Stimulated activated CD8-positive, alpha-beta memory T cell treated with anti-CD3 and anti-CD28 coated beads, Interleukin-12 subunit alpha, Interleukin-12 subunit beta, amount 100 ng/mL, for 4 hours (primary cell): ENCODE results near the gene SMG6.
"Not testable (repeated sequence)": the region's sequence is repeated elsewhere in the genome, so short reads cannot be mapped to it uniquely, and the experiment has no call there.

Experiments used
- DNase-seq: peaks from one replicate; pipeline ENCODE4 v3.0.0-alpha.2; 2020; ENCODE audit warnings: low read depth

The SMG6 gene

DNA sequence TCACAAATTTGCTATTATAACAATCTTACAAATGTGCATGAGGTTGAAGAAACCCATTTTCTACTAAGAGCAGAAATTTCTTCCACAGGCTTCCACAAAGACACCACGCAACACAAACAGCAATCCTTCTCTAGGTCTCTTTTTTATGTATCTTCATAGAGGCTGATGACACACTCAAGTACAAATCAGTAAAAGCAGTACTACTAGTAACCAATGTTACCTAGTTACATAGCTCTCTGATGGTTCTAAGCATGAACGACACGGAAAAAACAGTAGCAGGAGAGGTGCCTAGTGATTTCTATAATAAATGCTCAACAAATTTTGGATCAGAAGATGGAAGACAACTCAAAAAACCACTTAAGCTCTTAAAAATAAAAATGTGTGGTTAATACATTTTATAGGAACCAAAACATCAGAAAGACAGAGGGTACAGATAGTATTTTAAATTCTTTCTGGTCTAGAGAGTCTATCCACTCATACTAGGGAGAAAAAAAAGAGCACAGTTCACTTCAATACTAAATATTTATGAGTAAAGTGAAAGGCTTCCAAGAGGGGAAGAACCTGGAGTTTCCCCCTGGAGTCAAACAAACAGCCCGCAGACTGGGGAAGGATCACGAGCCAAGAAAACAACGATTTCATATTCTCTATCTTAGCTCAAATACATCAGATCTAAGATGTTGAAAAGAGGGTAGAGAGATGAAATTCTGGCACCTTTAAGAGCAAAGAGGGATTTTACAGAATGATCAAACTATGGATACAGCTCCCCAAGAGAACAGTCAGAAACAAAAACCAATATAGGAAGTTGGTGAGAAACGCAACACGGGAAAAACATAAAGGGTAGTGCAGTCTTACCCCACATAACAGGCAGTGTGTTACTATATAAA lies 40.2 kb downstream of the SMG6 start:
- no peak for DNase-seq

DNA sequence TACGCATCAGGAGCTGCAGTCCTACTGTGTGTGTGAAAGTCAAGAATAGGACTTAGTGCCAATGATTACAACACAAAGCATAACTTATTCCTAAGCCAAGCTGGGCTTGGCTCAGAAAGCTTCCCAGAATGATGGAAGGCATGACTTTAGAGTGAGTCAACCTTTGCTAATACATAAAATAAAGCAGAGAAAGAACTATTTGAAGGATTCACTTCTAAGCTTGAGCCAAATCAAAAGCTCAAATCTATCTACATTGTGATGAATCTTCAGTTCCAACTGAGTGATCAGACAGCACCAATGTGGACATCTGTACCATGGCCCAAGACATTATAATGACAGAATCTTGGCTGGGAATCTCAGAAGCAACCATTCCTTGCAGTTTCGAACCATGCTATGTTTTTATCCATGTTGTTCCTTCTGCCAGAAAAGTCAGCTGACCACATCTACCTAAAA lies 41.4 kb downstream of the SMG6 start:
- no peak for DNase-seq

DNA sequence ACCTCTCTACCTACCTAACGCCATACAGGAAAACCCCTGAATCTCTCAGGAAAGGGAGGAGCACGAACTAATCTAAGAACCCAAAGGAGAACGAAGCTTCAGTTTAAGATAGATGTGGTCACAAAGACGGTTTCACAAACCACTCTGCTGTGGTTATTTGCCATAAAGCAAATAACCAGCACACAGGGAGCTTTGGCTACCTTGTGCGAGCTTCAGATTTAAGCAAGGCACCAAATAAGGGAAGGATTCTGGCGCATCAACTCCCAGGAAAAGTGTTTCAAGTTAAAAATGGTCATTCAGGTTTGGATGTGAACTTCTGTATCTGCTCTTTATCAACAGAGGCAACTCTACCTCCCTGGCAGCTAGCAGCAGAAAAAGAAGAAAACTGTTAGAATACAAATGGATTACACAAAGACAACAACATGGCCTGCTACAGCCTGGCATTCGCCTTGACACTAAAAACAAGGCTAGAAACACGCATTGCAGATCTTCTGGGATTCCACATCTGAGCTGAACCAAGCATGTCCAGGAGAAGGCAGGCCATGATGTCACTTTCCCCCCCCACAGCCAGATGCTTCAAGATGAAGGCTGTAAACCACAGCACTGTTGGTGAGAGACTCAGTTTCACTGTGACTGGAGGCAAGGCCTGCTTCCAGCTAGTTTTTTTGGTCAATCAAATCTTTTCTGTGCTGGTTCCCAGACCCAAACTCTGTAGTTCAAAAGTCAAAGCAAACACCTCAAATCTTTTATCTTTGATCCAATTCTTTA lies 43.6 kb downstream of the SMG6 start:
- peak; percentile 30 for DNase-seq

- DNase-seq: not testable (repeated sequence)
Observed at GRCh38 chr17:2258830-2259229, 44.8 kb downstream of the SMG6 start.

DNA sequence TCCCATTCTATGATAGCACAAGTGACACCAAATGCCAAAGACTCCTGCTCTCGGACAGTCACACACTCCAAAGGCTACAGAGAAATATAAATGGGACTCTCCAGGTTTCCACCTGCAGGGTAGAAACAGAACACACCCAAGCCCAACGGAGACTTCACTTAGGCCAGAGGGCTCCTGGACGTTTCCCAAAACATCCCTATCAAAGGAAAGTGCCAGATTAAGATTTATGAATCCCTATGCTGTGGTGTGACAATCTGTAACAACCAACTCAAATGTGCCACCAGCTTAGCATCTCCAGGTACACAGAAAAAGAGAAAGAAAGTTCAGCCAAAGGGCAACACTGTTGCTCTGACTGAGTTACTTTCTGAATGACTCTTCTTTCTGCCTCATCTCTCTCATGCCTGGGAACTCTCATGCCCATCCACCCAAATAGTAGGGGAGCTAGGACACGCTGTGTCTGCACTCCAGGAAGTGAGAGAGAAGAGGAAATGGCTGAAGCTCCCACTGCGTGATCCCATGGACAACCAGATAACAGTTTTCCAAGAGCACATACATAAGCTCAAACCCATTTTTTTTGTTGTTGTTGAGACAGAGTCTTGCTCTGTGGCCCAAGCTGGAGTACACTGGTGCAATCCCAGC lies 49.7 kb downstream of the SMG6 start:
- DNase-seq: no peak

DNA sequence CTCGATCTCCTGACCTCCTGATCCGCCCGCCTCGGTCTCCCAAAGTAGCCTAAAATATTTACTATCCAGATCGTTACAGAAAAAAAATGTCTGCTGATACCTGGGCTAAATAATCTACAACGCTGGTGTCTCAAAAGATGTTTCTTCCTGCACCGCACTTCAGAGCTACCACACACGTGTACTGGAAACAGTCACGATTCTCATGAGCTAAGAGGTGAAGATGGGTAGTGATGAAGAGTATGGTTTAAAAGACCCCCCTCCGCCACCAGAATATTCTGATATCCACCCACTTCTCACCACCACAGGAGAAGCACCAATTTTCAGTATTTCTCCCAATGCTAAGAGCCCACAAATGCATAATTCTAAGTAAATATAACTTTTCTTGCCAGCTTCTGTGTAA lies 50.2 kb downstream of the SMG6 start:
- DNase-seq: no peak

DNA sequence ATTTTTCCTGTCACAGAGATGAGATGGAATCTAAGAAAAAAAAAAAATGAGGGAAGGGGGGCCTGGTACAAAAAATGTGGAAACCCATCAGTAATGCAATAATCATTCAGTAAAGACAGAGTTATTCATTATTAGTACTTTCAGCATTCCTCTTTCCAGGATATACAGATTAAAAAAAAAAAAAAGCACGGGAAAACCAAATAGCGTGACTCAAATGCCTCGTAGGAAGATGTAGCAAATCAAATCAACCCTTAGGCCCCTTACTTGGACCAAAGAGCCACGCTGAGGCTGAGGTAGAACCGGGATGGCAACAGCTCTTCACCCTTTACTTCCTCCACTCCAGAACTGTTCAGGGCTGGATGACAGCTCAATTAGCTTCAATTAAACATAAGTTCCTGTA lies 52.5 kb downstream of the SMG6 start:
- DNase-seq: no peak

GRCh38 chr17:2250140-2251095 lies 53.2 kb downstream of the SMG6 start:
- DNase-seq: peak; percentile 37

DNA sequence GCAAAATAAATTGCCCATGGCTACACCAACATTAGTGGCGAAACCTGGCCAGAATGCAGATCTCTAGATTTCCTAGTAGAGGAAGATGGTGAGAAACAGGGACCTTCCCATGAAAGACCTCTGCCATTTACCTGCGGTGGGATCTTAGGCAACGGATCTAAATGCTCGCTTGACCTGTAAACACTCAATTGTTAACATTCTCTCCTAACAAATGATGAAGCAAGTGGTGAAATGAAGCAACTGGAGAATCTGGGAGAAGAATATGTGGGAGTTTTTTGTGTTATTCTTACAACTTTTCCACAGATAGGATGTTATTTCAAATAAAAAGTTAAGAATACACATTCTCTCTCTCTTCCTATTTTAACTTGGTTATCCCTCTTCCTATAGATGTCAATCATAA lies 56.6 kb downstream of the SMG6 start:
- DNase-seq: no peak

DNA sequence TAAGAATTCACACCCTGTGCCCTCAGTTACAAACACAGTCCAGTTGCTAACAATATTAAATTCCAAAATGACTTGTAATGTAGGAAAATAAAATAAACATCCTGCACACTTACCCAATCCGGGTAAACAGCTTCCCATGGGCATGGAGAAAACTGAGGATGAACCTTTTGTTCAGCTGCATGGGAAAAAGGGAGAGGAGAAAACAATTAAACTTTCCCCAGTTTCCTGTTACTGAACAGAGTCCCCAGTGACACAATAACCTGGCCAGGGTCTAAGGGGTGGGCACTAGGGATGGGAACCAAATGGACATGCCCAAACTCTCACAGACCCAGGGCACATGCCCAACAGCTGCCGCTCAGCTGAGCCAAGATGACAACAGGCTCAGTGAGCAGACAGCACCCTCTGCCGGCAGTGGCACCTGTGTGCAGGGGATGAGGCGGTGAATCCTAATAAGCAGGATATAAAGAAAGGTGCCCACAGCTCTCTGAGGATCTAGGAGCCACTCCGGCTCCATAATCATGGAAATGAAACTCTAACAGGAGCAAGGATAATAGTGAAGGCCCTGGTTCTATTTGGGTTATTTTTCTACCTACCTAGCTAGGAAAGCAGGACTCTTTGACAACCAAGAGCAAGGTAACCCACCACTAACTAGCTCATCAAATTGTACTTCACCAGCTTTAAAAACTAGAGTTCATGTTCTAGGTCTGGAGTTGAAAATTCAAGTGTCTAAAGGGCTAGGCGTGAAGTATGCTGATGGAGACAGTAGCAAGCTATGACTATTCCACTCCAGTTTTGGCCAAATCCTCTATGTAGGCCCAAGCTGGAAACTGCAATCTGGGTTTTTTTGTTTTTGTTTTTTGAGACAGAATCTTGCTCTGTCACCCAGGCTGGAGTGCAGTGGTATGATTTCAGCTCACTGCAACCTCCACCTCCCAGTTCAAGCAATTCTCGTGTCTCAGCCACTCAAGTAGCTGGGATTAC lies 58.8 kb downstream of the SMG6 start:
- peak; percentile 70 for DNase-seq

- DNase-seq: no peak
Observed at GRCh38 chr17:2243953-2244352, 59.6 kb downstream of the SMG6 start.

DNA sequence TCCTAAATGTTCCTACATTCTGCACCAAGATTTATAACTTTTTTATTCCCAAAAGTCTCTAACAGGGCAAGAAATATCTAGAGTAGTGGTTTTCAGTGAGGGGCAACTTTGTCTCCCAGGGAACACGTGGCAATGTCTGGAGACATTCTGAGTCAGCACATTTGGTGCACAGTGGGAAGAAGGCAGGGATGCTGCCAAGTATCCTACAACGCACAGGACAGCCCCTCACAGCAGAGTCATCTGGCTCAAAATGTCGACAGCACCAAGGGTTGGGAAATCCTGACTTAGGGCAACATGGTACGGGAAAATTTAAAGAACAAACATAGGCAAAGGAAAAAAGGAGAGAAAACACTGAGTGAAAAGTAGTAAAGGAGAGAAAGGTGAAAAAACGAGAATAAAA lies 61.8 kb downstream of the SMG6 start:
- DNase-seq: no peak

GRCh38 chr17:2240541-2240940 lies 63.0 kb downstream of the SMG6 start:
- no peak for DNase-seq

DNA sequence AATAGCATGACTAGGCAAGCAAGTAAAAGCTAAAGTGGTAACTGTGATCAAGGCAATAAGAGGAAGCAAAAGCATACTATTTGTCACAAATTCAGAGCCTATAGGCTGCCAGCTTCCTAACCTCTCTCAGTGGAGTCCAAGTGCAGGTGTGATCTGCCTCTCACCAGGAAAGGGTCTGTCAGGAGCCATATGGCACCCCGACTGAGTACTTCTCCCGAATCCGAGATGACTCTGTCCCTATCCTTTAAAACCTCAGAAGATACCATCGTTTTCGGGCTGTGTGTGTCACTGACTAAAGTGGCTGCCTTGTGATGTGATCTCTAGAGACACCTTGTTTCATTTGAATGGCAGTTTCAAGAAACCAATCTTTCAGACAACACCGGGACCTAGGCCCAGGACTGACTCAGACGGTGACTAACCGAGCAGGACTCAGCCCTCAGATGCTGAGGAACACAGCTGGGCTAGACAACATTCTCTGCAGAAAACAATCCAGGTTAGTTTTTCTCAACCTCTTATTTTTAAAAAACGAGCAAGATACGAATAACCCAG lies 63.6 kb downstream of the SMG6 start:
- DNase-seq: no peak

GRCh38 chr17:2239170-2239551 lies 64.4 kb downstream of the SMG6 start:
- no peak for DNase-seq

DNA sequence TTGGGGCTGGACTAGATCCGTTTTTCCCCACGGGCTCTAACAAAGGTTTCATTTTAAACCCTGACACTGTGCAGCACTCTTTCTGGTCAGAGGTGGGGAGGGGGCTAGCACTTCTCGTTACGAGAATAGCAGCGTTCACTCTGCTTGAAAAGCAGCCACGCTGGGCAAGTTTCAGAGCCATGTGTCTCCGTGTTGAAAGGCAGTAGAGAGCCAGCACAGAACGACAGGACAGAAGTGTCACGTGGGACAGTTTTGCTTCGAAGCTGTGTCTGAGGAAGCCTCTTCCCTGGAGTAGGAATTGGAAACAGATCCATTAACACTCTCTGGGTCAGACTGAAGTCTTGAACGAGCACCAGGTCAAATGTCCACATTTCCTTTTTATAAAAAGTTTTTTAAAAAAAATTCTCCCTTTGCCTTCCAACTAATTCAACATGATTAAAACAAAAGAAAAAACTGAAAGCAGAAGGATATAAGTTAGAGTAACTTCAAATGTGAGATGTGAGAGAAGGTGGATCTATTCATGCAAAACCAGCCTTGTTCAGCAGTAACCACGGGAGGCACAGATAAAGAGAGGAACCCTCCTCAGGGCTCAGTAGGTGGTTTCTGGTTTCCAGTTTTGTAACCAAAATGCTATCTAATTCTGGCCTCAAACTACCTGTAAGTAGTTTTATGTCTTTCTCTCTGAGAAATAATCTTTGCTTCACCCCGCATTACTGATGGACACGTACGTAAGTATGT lies 65.0 kb downstream of the SMG6 start:
- no peak for DNase-seq

DNA sequence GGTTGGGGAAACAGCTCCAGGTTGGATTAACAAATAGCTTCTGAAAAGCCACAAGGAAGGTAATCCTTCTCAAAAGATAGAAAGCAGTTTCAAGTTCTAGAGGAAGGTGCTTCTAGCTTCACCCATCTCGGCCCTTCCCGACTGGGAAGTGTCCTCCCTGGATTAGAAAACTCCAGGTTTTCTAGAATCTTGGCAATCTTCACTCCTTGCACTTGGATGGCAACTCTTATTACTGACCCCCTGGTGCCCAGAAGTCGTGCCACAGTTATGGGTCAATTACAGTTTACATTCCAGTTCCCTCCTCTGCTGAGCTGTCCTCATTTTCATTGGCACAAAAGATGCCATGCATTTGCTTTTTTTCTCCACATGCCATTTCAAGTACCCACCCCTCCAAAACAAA lies 65.6 kb downstream of the SMG6 start:
- no peak for DNase-seq

DNA sequence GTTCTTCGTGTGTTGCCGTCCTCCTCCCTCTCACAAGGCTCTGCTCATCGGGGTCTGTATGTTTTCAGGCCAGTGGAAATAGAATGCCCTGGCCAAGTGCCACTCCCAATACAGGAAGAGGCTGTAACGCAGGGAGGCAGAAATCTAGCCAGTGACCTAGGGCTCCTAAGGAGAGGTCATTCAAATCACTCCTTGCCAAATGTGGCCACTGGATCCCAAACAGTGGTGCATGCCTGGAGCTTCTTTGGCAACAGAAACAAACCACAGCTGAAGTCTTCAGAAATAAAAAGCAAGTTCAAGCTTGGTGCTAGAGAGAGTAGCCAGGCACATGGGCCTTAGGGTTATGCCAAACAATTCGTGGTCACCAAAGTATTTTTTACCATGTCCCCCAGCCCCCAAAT lies 66.1 kb downstream of the SMG6 start:
- DNase-seq: no peak

- no peak for DNase-seq
Observed at GRCh38 chr17:2235792-2236366, 67.7 kb downstream of the SMG6 start.
